DND-41 (cell line): Measurements from ENCODE around the gene RPA1.

Experiments used
- EZH2 ChIP-seq: IDR thresholded peaks from 3 replicates; pipeline ENCODE4 v1.6.1; 2012; ENCODE audit warnings: borderline replicate concordance, low read depth, mild to moderate bottlenecking, moderate library complexity, low read length, inconsistent platforms; ENCODE audit not compliant: severe bottlenecking
- TF ChIP-seq, protein P1 (sequence below): IDR thresholded peaks from 2 replicates; pipeline ENCODE4 v1.5.1; 2012; ENCODE audit warnings: borderline replicate concordance, low read length, moderate library complexity, mild to moderate bottlenecking; ENCODE audit not compliant: poor library complexity, severe bottlenecking; ENCODE audit errors: extremely low read depth

DNA sequence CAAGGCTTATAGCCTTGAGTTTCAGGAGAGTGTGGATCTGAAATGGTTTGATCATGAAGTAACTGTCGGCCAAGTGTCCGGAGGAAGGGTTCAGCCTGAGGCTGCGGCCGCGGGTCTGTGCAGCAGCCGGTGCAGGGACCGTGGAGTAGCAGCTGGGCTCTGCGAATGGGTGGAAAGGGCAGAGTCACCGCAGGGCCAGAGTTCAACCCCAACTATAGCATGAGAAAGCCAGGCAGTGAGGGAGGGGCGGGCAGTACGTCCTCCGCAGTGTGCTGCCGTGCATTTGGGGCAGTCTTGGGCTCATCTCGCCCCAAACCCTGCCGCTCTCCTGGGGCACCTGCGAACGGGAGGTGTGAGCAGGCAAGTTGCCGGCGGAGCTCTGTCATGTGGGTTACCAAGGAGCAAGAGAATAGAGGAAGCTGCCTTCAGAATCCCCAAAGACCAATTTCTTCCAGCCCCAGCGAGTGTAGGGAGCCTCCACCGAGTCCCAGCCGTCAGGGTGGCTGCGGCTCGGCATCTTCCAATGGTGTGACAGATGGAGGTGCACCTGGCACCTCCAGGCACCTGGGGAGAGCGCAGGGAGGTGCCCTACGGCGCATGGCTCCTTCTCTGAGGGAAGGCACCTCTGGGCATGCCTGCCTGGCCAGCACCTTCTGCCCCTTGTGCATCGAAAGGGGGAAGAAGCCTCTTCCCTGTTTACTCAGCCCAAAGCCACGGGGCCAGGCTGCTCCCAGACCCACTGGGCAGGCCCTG lies 87.3 kb downstream of the RPA1 start:
- no peak for TF ChIP-seq EZH2
- TF ChIP-seq, protein P1, sequence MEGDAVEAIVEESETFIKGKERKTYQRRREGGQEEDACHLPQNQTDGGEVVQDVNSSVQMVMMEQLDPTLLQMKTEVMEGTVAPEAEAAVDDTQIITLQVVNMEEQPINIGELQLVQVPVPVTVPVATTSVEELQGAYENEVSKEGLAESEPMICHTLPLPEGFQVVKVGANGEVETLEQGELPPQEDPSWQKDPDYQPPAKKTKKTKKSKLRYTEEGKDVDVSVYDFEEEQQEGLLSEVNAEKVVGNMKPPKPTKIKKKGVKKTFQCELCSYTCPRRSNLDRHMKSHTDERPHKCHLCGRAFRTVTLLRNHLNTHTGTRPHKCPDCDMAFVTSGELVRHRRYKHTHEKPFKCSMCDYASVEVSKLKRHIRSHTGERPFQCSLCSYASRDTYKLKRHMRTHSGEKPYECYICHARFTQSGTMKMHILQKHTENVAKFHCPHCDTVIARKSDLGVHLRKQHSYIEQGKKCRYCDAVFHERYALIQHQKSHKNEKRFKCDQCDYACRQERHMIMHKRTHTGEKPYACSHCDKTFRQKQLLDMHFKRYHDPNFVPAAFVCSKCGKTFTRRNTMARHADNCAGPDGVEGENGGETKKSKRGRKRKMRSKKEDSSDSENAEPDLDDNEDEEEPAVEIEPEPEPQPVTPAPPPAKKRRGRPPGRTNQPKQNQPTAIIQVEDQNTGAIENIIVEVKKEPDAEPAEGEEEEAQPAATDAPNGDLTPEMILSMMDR = no peak
